Fibroblast of peridontal ligament (primary cell): ENCODE measurements around the gene PLA2G2F.

ENCODE experiments used
- DNase-seq: peaks from one replicate; pipeline ENCODE4 v3.0.0-alpha.2; 2010; ENCODE audit errors: extremely low read depth

PLA2G2F gene

GRCh38 chr1:20168564-20169491 lies 29.7 kb downstream of the PLA2G2F start:
- DNase-seq: no peak

- no peak for DNase-seq
These were observed 30.8 kb downstream of the PLA2G2F start for GRCh38 chr1:20169932-20170331.

- no peak for DNase-seq
These were observed 33.0 kb downstream of the PLA2G2F start for GRCh38 chr1:20172033-20172590.

- no peak for DNase-seq
These were observed 36.0 kb downstream of the PLA2G2F start for GRCh38 chr1:20174937-20175666.

- DNase-seq: no peak
These were observed 39.7 kb downstream of the PLA2G2F start for GRCh38 chr1:20178634-20179370.

GRCh38 chr1:20179371-20180128 lies 40.4 kb downstream of the PLA2G2F start:
- no peak for DNase-seq

- DNase-seq: no peak
These were observed 41.2 kb downstream of the PLA2G2F start for GRCh38 chr1:20180129-20180843.

- DNase-seq: no peak
These were observed 41.7 kb downstream of the PLA2G2F start for GRCh38 chr1:20180844-20181207.

GRCh38 chr1:20182415-20182814 lies 43.3 kb downstream of the PLA2G2F start:
- DNase-seq: no peak

GRCh38 chr1:20183035-20183434 lies 43.9 kb downstream of the PLA2G2F start:
- DNase-seq: no peak

GRCh38 chr1:20183616-20184271 lies 44.6 kb downstream of the PLA2G2F start:
- DNase-seq: no peak

- no peak for DNase-seq
These were observed 45.4 kb downstream of the PLA2G2F start for GRCh38 chr1:20184481-20184900.

GRCh38 chr1:20184997-20185833 lies 46.1 kb downstream of the PLA2G2F start:
- no peak for DNase-seq

GRCh38 chr1:20185834-20186782 lies 47.0 kb downstream of the PLA2G2F start, which contains the start of the genes PLA2G2C and UBXN10:
PLA2G2C (minus strand) TSS chr1:20186518; CDS start chr1:20177363, 9,155 bp downstream.
UBXN10 (plus strand) TSS chr1:20186096; CDS start chr1:20190562, 4,466 bp downstream.
- no peak for DNase-seq

- no peak for DNase-seq
These were observed 48.1 kb downstream of the PLA2G2F start for GRCh38 chr1:20187103-20187812.

- DNase-seq: no peak
These were observed 48.8 kb downstream of the PLA2G2F start for GRCh38 chr1:20187813-20188454.

GRCh38 chr1:20188455-20188817 lies 49.3 kb downstream of the PLA2G2F start:
- no peak for DNase-seq
